CD14-positive monocyte (primary cell): ENCODE measurements around the gene SNX9. TPM values are rescaled to one million over a fixed set of nuclear protein-coding genes. Genes with fewer than 3 reads are reported as not detected.
A peak's percentile ranks its signal among the peaks of the same experiment; 100 is the strongest.

Experiments used
- DNase-seq, 3 donors: peaks; one replicate each; pipeline ENCODE4 v3.0.0-alpha.2; 2011 to 2022
- H2AFZ ChIP-seq: 2 replicates; pipeline ENCODE4 v1.6.0; 2012; ENCODE audit warnings: mild to moderate bottlenecking, low read depth, low read length, inconsistent platforms; ENCODE audit not compliant: insufficient read depth, poor library complexity, severe bottlenecking
- H3K27ac ChIP-seq, 2 donors: 1 replicate in 1 of 2; 2 replicates in 1 of 2; pipeline ENCODE4 v1.5.1; 2012 to 2013; ENCODE audit warnings: low read length in 2 of 2, control low read depth in 1 of 2, inconsistent platforms in 1 of 2, low read depth in 1 of 2, mild to moderate bottlenecking in 1 of 2
- H3K27me3 ChIP-seq, 2 donors: one replicate each; pipeline versions ENCODE4 v1.6.0 to v1.6.1; 2011 to 2013; ENCODE audit warnings: low read length in 2 of 2; ENCODE audit not compliant: control insufficient read depth in 2 of 2, insufficient read depth in 2 of 2
- H3K36me3 ChIP-seq, 2 donors: replicated peaks in 1 of 2; 1 replicate in 1 of 2; 2 replicates in 1 of 2; pipeline versions ENCODE4 v1.5.1 to v1.6.1; 2012 to 2013; ENCODE audit warnings: low read length in 2 of 2, control low read depth in 1 of 2, inconsistent platforms in 1 of 2, mild to moderate bottlenecking in 1 of 2; ENCODE audit not compliant: insufficient read depth in 2 of 2, control insufficient read depth in 1 of 2
- H3K4me1 ChIP-seq, 2 donors: 1 replicate in 1 of 2; 2 replicates in 1 of 2; pipeline versions ENCODE4 v1.5.1 to v1.6.1; 2012 to 2013; ENCODE audit warnings: low read length in 2 of 2, control low read depth in 1 of 2, inconsistent platforms in 1 of 2, mild to moderate bottlenecking in 1 of 2, moderate library complexity in 1 of 2; ENCODE audit not compliant: insufficient read depth in 2 of 2, control insufficient read depth in 1 of 2
- H3K4me2 ChIP-seq: replicated peaks from 2 replicates; pipeline ENCODE3; 2012; ENCODE audit warnings: low read length, moderate library complexity, mild to moderate bottlenecking; ENCODE audit not compliant: poor library complexity, severe bottlenecking; ENCODE audit errors: extremely low read depth
- H3K4me3 ChIP-seq, 3 experiments: fragments of 200-600 bp in 1 of 3; sonication (generic) in 1 of 3; replicated peaks in 1 of 3; 1 replicate in 2 of 3; 2 replicates in 1 of 3; pipeline ENCODE4 v1.5.1; 2011 to 2013; ENCODE audit warnings: low read length in 3 of 3, mild to moderate bottlenecking in 3 of 3, control low read depth in 2 of 3, low read depth in 2 of 3, inconsistent platforms in 1 of 3, moderate library complexity in 1 of 3
- H3K79me2 ChIP-seq: 2 replicates; pipeline ENCODE4 v1.6.0; 2012; ENCODE audit warnings: mild to moderate bottlenecking, control low read depth, inconsistent platforms, low read length, moderate library complexity; ENCODE audit not compliant: insufficient read depth
- H3K9ac ChIP-seq: 2 replicates; pipeline ENCODE4 v1.6.0; 2017; ENCODE audit warnings: low read length, mild to moderate bottlenecking; ENCODE audit not compliant: insufficient read depth, poor library complexity, severe bottlenecking
- H3K9me3 ChIP-seq, 2 donors: replicated peaks in 1 of 2; 1 replicate in 1 of 2; 2 replicates in 1 of 2; pipeline versions ENCODE4 v1.5.1 to v1.6.1; 2012 to 2013; ENCODE audit warnings: low read length in 2 of 2, control low read depth in 1 of 2; ENCODE audit not compliant: control insufficient read depth in 1 of 2, insufficient read depth in 1 of 2
- H4K20me1 ChIP-seq: 2 replicates; pipeline ENCODE4 v1.6.0; 2012; ENCODE audit warnings: mild to moderate bottlenecking, low read length, control low read depth, moderate library complexity; ENCODE audit not compliant: insufficient read depth
- H3K27ac Mint-ChIP-seq, 7 donors: one replicate each; pipeline ENCODE4 v1.8.0; 2020; ENCODE audit warnings: mild to moderate bottlenecking in 7 of 7, mixed read lengths in 7 of 7, moderate library complexity in 6 of 7, inconsistent platforms in 2 of 7
- H3K27me3 Mint-ChIP-seq, 3 donors: one replicate each; pipeline ENCODE4 v1.8.0; 2021 to 2022; ENCODE audit warnings: low read depth in 3 of 3, mild to moderate bottlenecking in 3 of 3, mixed read lengths in 3 of 3, moderate library complexity in 3 of 3, inconsistent platforms in 1 of 3
- H3K36me3 Mint-ChIP-seq, 2 donors: one replicate each; pipeline ENCODE4 v1.8.0; 2020; ENCODE audit warnings: mixed read lengths in 2 of 2, inconsistent platforms in 1 of 2, mild to moderate bottlenecking in 1 of 2
- H3K4me1 Mint-ChIP-seq: one replicate; pipeline ENCODE4 v1.8.0; 2020; ENCODE audit warnings: mild to moderate bottlenecking, mixed read lengths
- H3K4me3 Mint-ChIP-seq, 2 donors: one replicate each; pipeline ENCODE4 v1.8.0; 2020; ENCODE audit warnings: mild to moderate bottlenecking in 2 of 2, mixed read lengths in 2 of 2, moderate library complexity in 1 of 2
- H3K9me3 Mint-ChIP-seq, 7 donors: one replicate each; pipeline ENCODE4 v1.8.0; 2020 to 2022; ENCODE audit warnings: mixed read lengths in 7 of 7, mild to moderate bottlenecking in 6 of 7, moderate library complexity in 6 of 7, inconsistent platforms in 2 of 7
- WGBS: methylation state at CpG from one replicate; pipeline ENCODE4 v1.1.5; 2013; ENCODE audit warnings: missing lambda C conversion rate; ENCODE audit not compliant: insufficient coverage; 5-methylcytosine and 5-hydroxymethylcytosine counted together
- intact Hi-C, 2 donors: fragments of 100-400 bp; cut with micrococcal nuclease; formaldehyde crosslinking; loops; one replicate each; pipeline versions ENCODE4 v1.15.0 to v1.15.1; 2023
- polyA plus RNA-seq, 3 donors: library from polyadenylated mRNA; depleted of rRNA in 1 of 3; unstranded in 2 of 3; stranded (reverse) in 1 of 3; fragments of 300-500 nt in 2 of 3; fragments of >200 nt in 1 of 3; fragmentation: Illumina TruSeq in 2 of 3; gene quantifications; 1 replicate in 2 of 3; 2 replicates in 1 of 3; pipeline ENCODE4 v1.2.3, GENCODE V29; 2012 to 2021
- TF ChIP-seq, protein P1 (sequence below): fragments of 200-600 bp; IDR thresholded peaks from one replicate; pipeline ENCODE4 v1.8.0; 2022; ENCODE audit warnings: antibody characterized with exemption, mild to moderate bottlenecking

The SNX9 gene
- polyA plus RNA-seq, 3 donors = 5.5 to 8.1 (median 7.2) TPM

DNA sequence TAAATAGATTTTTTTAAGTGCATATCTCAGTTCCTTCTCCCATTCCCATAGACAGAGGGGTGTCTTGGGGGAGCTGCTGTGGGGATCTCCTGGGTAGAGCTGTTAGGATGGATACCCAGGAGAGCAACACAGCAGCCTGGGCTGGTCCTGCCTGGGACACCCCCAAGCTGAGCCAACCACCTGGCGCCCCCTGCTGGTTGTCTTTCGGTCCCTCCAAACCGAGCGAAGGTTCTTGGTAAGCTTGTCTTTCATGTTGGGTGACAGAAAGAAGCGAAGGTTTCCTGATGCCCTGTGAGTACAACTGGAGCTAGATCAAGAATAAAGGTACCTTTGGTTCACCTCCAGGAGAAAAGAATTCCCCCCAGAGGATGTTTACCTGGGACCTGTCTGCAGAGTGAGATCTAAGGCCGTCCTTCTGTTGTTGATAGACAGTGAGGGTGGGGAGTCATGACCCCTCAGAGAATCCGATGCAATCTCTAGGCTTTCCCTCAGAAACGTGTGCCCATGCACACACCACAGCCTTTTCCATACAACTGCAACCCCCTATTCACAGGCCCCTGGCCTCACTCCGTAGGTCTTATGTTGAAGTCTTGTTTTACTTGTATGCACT lies 50.8 kb downstream of the SNX9 start:
- Histone ChIP-seq H2AFZ (no peak overlapping the region), H3K27me3 (no peaks in the 10 kb centered on the region), H3K9me3 (no peaks in the 10 kb centered on the region), H3K79me2 (no peaks in the 10 kb centered on the region), H3K4me1 (no peaks in the 10 kb centered on the region), H3K4me3 (no peak overlapping the region), H3K4me2 (no peak overlapping the region), H3K36me3 (peaks cover 18 to 65% of the 10 kb centered on the region in 2 donors), H4K20me1 (peaks cover 3% of the 10 kb centered on the region), H3K9ac (no peak overlapping the region), H3K27ac (no peak overlapping the region)
- WGBS = no CpG with 5 or more reads among the region's 9 CpGs
- H3K4me3 Mint-ChIP-seq = no peak overlapping the region
- no peaks in the 10 kb centered on the region for H3K4me1 Mint-ChIP-seq
- TF ChIP-seq, protein P1, sequence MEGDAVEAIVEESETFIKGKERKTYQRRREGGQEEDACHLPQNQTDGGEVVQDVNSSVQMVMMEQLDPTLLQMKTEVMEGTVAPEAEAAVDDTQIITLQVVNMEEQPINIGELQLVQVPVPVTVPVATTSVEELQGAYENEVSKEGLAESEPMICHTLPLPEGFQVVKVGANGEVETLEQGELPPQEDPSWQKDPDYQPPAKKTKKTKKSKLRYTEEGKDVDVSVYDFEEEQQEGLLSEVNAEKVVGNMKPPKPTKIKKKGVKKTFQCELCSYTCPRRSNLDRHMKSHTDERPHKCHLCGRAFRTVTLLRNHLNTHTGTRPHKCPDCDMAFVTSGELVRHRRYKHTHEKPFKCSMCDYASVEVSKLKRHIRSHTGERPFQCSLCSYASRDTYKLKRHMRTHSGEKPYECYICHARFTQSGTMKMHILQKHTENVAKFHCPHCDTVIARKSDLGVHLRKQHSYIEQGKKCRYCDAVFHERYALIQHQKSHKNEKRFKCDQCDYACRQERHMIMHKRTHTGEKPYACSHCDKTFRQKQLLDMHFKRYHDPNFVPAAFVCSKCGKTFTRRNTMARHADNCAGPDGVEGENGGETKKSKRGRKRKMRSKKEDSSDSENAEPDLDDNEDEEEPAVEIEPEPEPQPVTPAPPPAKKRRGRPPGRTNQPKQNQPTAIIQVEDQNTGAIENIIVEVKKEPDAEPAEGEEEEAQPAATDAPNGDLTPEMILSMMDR = peak; percentile 92
- intact Hi-C loops = loop anchor here (2.0 to 5.0 kb wide), 2 partner anchors 37 to 117 kb away; no protein-coding TSS in a partner anchor
- H3K36me3 Mint-ChIP-seq = peaks cover 42% of the 10 kb centered on the region in 2 donors
- peaks cover 0 to 4% (median 0%) of the 10 kb centered on the region in 3 donors for H3K27me3 Mint-ChIP-seq
- DNase-seq = peak; percentile 56 to 72 (median 67)
- H3K9me3 Mint-ChIP-seq = no peaks in the 10 kb centered on the region
- no peak overlapping the region for H3K27ac Mint-ChIP-seq

DNA sequence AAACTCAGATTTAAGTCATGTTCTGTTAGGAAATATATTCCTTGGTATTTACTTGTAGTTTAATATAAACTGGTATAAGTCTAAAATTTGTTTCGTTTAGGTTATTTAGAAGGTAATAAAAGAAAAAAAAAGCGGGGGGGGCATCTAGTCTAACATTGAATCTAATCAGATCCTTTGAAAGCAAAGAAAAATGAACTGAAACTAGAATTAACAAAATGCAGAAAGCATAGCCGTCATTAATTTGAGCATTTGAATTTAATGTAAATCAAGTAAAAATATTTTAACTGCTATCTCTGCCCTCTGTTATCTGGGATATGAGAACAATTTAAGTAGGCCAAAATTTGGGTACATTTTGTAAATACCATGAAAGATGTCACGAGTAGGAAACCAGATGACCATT lies 54.1 kb downstream of the SNX9 start:
- H2AFZ ChIP-seq = no peak overlapping the region
- no peaks in the 10 kb centered on the region for H3K4me1 ChIP-seq
- H3K79me2 ChIP-seq = no peaks in the 10 kb centered on the region
- H3K36me3 ChIP-seq = peaks cover 18 to 42% of the 10 kb centered on the region in 2 donors
- no peak overlapping the region for H3K9ac ChIP-seq
- H3K4me3 ChIP-seq = no peak overlapping the region
- no CpG with 5 or more reads among the region's 4 CpGs for WGBS
- H3K27ac Mint-ChIP-seq = no peak overlapping the region
- intact Hi-C loops = no loop called here
- no peaks in the 10 kb centered on the region for H3K9me3 ChIP-seq
- TF ChIP-seq, protein P1 = no peak
- peaks cover 3% of the 10 kb centered on the region for H4K20me1 ChIP-seq
- H3K27me3 Mint-ChIP-seq = peaks cover 0 to 4% (median 0%) of the 10 kb centered on the region in 3 donors
- peaks cover 4% of the 10 kb centered on the region for H3K4me1 Mint-ChIP-seq
- H3K27ac ChIP-seq = no peak overlapping the region
- DNase-seq = no peak
- H3K4me3 Mint-ChIP-seq = no peak overlapping the region
- no peak overlapping the region for H3K4me2 ChIP-seq
- H3K27me3 ChIP-seq = no peaks in the 10 kb centered on the region
- H3K9me3 Mint-ChIP-seq = no peaks in the 10 kb centered on the region
- H3K36me3 Mint-ChIP-seq = peaks cover 49 to 55% of the 10 kb centered on the region in 2 donors
